Measurements from ENCODE around the gene CDKN2B-AS1.

Gene CDKN2B-AS1

GRCh38 chr9:22116758-22117157 lies 122.2 kb downstream of the CDKN2B-AS1 start:
- Histone ChIP-seq H3K4me3 (ENCODE audit: low read length) (no peak overlapping the region), H3K9ac (ENCODE audit: low read length) (no peak overlapping the region), H3K4me1 (ENCODE audit: control insufficient read depth, insufficient read depth, low read length) (no peaks in the 10 kb centered on the region), H3K27ac (ENCODE audit: low read depth, low read length) (no peak overlapping the region), H3K27me3 (ENCODE audit: control insufficient read depth, insufficient read depth, low read length) (no peaks in the 10 kb centered on the region), H3K36me3 (ENCODE audit: control insufficient read depth, insufficient read depth, low read length) (no peaks in the 10 kb centered on the region)

GRCh38 chr9:22117511-22118384 lies 123.2 kb downstream of the CDKN2B-AS1 start:
- Histone ChIP-seq H3K4me1 (ENCODE audit: control insufficient read depth, insufficient read depth, low read length) (no peaks in the 10 kb centered on the region), H3K36me3 (ENCODE audit: control insufficient read depth, insufficient read depth, low read length) (no peaks in the 10 kb centered on the region), H3K9ac (ENCODE audit: low read length) (peak overlapping the region; percentile 22), H3K27me3 (ENCODE audit: control insufficient read depth, insufficient read depth, low read length) (no peaks in the 10 kb centered on the region), H3K4me3 (ENCODE audit: low read length) (peak overlapping the region; percentile 10), H3K27ac (ENCODE audit: low read depth, low read length) (no peak overlapping the region)

- H3K9ac ChIP-seq (ENCODE audit: low read length) = no peak overlapping the region
- H3K4me1 ChIP-seq (ENCODE audit: control insufficient read depth, insufficient read depth, low read length) = no peaks in the 10 kb centered on the region
- no peak overlapping the region for H3K27ac ChIP-seq (ENCODE audit: low read depth, low read length)
Observed at GRCh38 chr9:22118810-22119521, 124.4 kb downstream of the CDKN2B-AS1 start.

GRCh38 chr9:22119522-22120158 lies 125.0 kb downstream of the CDKN2B-AS1 start:
- no peak overlapping the region for H3K27ac ChIP-seq (ENCODE audit: low read depth, low read length)
- H3K9ac ChIP-seq (ENCODE audit: low read length) = no peak overlapping the region
- no peaks in the 10 kb centered on the region for H3K36me3 ChIP-seq (ENCODE audit: control insufficient read depth, insufficient read depth, low read length)
- H3K4me1 ChIP-seq (ENCODE audit: control insufficient read depth, insufficient read depth, low read length) = no peaks in the 10 kb centered on the region
- no peak overlapping the region for H3K4me3 ChIP-seq (ENCODE audit: low read length)
- H3K27me3 ChIP-seq (ENCODE audit: control insufficient read depth, insufficient read depth, low read length) = no peaks in the 10 kb centered on the region

More at GRCh38 chr9:22118810-22119521, 124.4 kb downstream of the CDKN2B-AS1 start:
- H3K27me3 ChIP-seq (ENCODE audit: control insufficient read depth, insufficient read depth, low read length) = no peaks in the 10 kb centered on the region
- no peak overlapping the region for H3K4me3 ChIP-seq (ENCODE audit: low read length)
- H3K36me3 ChIP-seq (ENCODE audit: control insufficient read depth, insufficient read depth, low read length) = no peaks in the 10 kb centered on the region

GRCh38 chr9:22120159-22120549 lies 125.6 kb downstream of the CDKN2B-AS1 start:
- no peaks in the 10 kb centered on the region for H3K36me3 ChIP-seq (ENCODE audit: control insufficient read depth, insufficient read depth, low read length)
- H3K4me3 ChIP-seq (ENCODE audit: low read length) = no peak overlapping the region
- no peak overlapping the region for H3K9ac ChIP-seq (ENCODE audit: low read length)
- no peak overlapping the region for H3K27ac ChIP-seq (ENCODE audit: low read depth, low read length)
- H3K4me1 ChIP-seq (ENCODE audit: control insufficient read depth, insufficient read depth, low read length) = no peaks in the 10 kb centered on the region
- no peaks in the 10 kb centered on the region for H3K27me3 ChIP-seq (ENCODE audit: control insufficient read depth, insufficient read depth, low read length)

GRCh38 chr9:22120595-22120994 lies 126.0 kb downstream of the CDKN2B-AS1 start:
- no peak overlapping the region for H3K27ac ChIP-seq (ENCODE audit: low read depth, low read length)

GRCh38 chr9:22124263-22125011 lies 129.8 kb downstream of the CDKN2B-AS1 start:
- Histone ChIP-seq H3K9ac (ENCODE audit: low read length) (no peak overlapping the region), H3K27me3 (ENCODE audit: control insufficient read depth, insufficient read depth, low read length) (no peaks in the 10 kb centered on the region), H3K4me3 (ENCODE audit: low read length) (no peak overlapping the region), H3K27ac (ENCODE audit: low read depth, low read length) (no peak overlapping the region), H3K4me1 (ENCODE audit: control insufficient read depth, insufficient read depth, low read length) (no peaks in the 10 kb centered on the region), H3K36me3 (ENCODE audit: control insufficient read depth, insufficient read depth, low read length) (no peaks in the 10 kb centered on the region)

More at GRCh38 chr9:22120595-22120994, 126.0 kb downstream of the CDKN2B-AS1 start:
- no peaks in the 10 kb centered on the region for H3K36me3 ChIP-seq (ENCODE audit: control insufficient read depth, insufficient read depth, low read length)
- no peaks in the 10 kb centered on the region for H3K4me1 ChIP-seq (ENCODE audit: control insufficient read depth, insufficient read depth, low read length)
- no peak overlapping the region for H3K9ac ChIP-seq (ENCODE audit: low read length)
- no peaks in the 10 kb centered on the region for H3K27me3 ChIP-seq (ENCODE audit: control insufficient read depth, insufficient read depth, low read length)
- no peak overlapping the region for H3K4me3 ChIP-seq (ENCODE audit: low read length)

- H3K27ac ChIP-seq (ENCODE audit: low read depth, low read length) = no peak overlapping the region
- H3K4me3 ChIP-seq (ENCODE audit: low read length) = no peak overlapping the region
- no peaks in the 10 kb centered on the region for H3K27me3 ChIP-seq (ENCODE audit: control insufficient read depth, insufficient read depth, low read length)
- no peak overlapping the region for H3K9ac ChIP-seq (ENCODE audit: low read length)
- H3K36me3 ChIP-seq (ENCODE audit: control insufficient read depth, insufficient read depth, low read length) = no peaks in the 10 kb centered on the region
- no peaks in the 10 kb centered on the region for H3K4me1 ChIP-seq (ENCODE audit: control insufficient read depth, insufficient read depth, low read length)
Observed at GRCh38 chr9:22129133-22129532, 134.5 kb downstream of the CDKN2B-AS1 start.

- Histone ChIP-seq H3K36me3 (ENCODE audit: control insufficient read depth, insufficient read depth, low read length) (no peaks in the 10 kb centered on the region), H3K27me3 (ENCODE audit: control insufficient read depth, insufficient read depth, low read length) (no peaks in the 10 kb centered on the region), H3K4me1 (ENCODE audit: control insufficient read depth, insufficient read depth, low read length) (no peaks in the 10 kb centered on the region)
Observed at GRCh38 chr9:22129633-22130032, 135.0 kb downstream of the CDKN2B-AS1 start.

GRCh38 chr9:22131817-22132216 lies 137.2 kb downstream of the CDKN2B-AS1 start:
- Histone ChIP-seq H3K4me3 (ENCODE audit: low read length) (no peak overlapping the region), H3K27me3 (ENCODE audit: control insufficient read depth, insufficient read depth, low read length) (no peaks in the 10 kb centered on the region), H3K9ac (ENCODE audit: low read length) (no peak overlapping the region), H3K36me3 (ENCODE audit: control insufficient read depth, insufficient read depth, low read length) (no peaks in the 10 kb centered on the region), H3K4me1 (ENCODE audit: control insufficient read depth, insufficient read depth, low read length) (no peaks in the 10 kb centered on the region), H3K27ac (ENCODE audit: low read depth, low read length) (no peak overlapping the region)

More at GRCh38 chr9:22129633-22130032, 135.0 kb downstream of the CDKN2B-AS1 start:
- Histone ChIP-seq H3K27ac (ENCODE audit: low read depth, low read length) (no peak overlapping the region), H3K9ac (ENCODE audit: low read length) (no peak overlapping the region), H3K4me3 (ENCODE audit: low read length) (no peak overlapping the region)

GRCh38 chr9:22134390-22134789 lies 139.8 kb downstream of the CDKN2B-AS1 start:
- H3K36me3 ChIP-seq (ENCODE audit: control insufficient read depth, insufficient read depth, low read length) = no peaks in the 10 kb centered on the region
- no peaks in the 10 kb centered on the region for H3K27me3 ChIP-seq (ENCODE audit: control insufficient read depth, insufficient read depth, low read length)
- no peak overlapping the region for H3K27ac ChIP-seq (ENCODE audit: low read depth, low read length)
- no peak overlapping the region for H3K9ac ChIP-seq (ENCODE audit: low read length)
- no peak overlapping the region for H3K4me3 ChIP-seq (ENCODE audit: low read length)
- no peaks in the 10 kb centered on the region for H3K4me1 ChIP-seq (ENCODE audit: control insufficient read depth, insufficient read depth, low read length)
